ENCODE measurements around the gene ZNF764. TPM values are rescaled to one million over a fixed set of nuclear protein-coding genes. Genes with fewer than 3 reads are reported as not detected.

ZNF764 gene
- total RNA-seq, 1 donor, result 7.6 TPM

- no peak overlapping the region for H3K4me2 ChIP-seq (ENCODE audit: insufficient read depth, low read length)
- H3K27me3 ChIP-seq (ENCODE audit: insufficient read depth, low read length), result no peaks in the 10 kb centered on the region
- TF ChIP-seq CTCF (IDR thresholded peaks at IDR 0.05; ENCODE audit: extremely low read depth, low read depth, low read length), result no peak
- peaks cover 19% of the 10 kb centered on the region for H3K4me1 ChIP-seq (ENCODE audit: insufficient read depth, low read length)
- H2AFZ ChIP-seq (ENCODE audit: low read length), result no peak overlapping the region
- no peak overlapping the region for H3K27ac ChIP-seq (ENCODE audit: low read depth, low read length)
- no peaks in the 10 kb centered on the region for H3K9me3 ChIP-seq (ENCODE audit: low read depth, low read length)
- H3K79me2 ChIP-seq (ENCODE audit: insufficient read depth, low read length), result no peaks in the 10 kb centered on the region
- no peak for DNase-seq (ENCODE audit: insufficient read length, low spot score, missing footprints)
- no peak overlapping the region for H3K4me3 ChIP-seq (ENCODE audit: insufficient read depth, low read length)
- no peaks in the 10 kb centered on the region for H3K36me3 ChIP-seq (ENCODE audit: insufficient read depth, low read length)
- H4K20me1 ChIP-seq (ENCODE audit: insufficient read depth, low read length), result no peaks in the 10 kb centered on the region
These were observed 11.8 kb upstream of the ZNF764 start for GRCh38 chr16:30569746-30570635.

- Histone ChIP-seq H3K27me3 (ENCODE audit: insufficient read depth, low read length) (no peaks in the 10 kb centered on the region), H4K20me1 (ENCODE audit: insufficient read depth, low read length) (no peaks in the 10 kb centered on the region), H3K79me2 (ENCODE audit: insufficient read depth, low read length) (no peaks in the 10 kb centered on the region), H3K36me3 (ENCODE audit: insufficient read depth, low read length) (no peaks in the 10 kb centered on the region), H3K4me1 (ENCODE audit: insufficient read depth, low read length) (peaks cover 19% of the 10 kb centered on the region), H3K4me2 (ENCODE audit: insufficient read depth, low read length) (no peak overlapping the region), H2AFZ (ENCODE audit: low read length) (no peak overlapping the region), H3K9me3 (ENCODE audit: low read depth, low read length) (no peaks in the 10 kb centered on the region), H3K4me3 (ENCODE audit: insufficient read depth, low read length) (no peak overlapping the region), H3K27ac (ENCODE audit: low read depth, low read length) (no peak overlapping the region)
- no peak for TF ChIP-seq CTCF (IDR thresholded peaks at IDR 0.05; ENCODE audit: extremely low read depth, low read depth, low read length)
- DNase-seq (ENCODE audit: insufficient read length, low spot score, missing footprints), result peak; percentile 58
These were observed 11.1 kb upstream of the ZNF764 start for GRCh38 chr16:30569281-30569680.

GRCh38 chr16:30567991-30568638, 9.9 kb upstream of the ZNF764 start:
- Histone ChIP-seq H3K4me1 (ENCODE audit: insufficient read depth, low read length) (peaks cover 19% of the 10 kb centered on the region), H4K20me1 (ENCODE audit: insufficient read depth, low read length) (no peaks in the 10 kb centered on the region), H3K9me3 (ENCODE audit: low read depth, low read length) (no peaks in the 10 kb centered on the region), H3K4me2 (ENCODE audit: insufficient read depth, low read length) (peak overlapping the region; percentile 48), H3K36me3 (ENCODE audit: insufficient read depth, low read length) (no peaks in the 10 kb centered on the region), H3K27me3 (ENCODE audit: insufficient read depth, low read length) (no peaks in the 10 kb centered on the region), H3K27ac (ENCODE audit: low read depth, low read length) (peak overlapping the region; percentile 68), H3K4me3 (ENCODE audit: insufficient read depth, low read length) (no peak overlapping the region), H3K79me2 (ENCODE audit: insufficient read depth, low read length) (no peaks in the 10 kb centered on the region), H2AFZ (ENCODE audit: low read length) (no peak overlapping the region)
- peak; percentile 95 for DNase-seq (ENCODE audit: insufficient read length, low spot score, missing footprints)
- TF ChIP-seq CTCF (IDR thresholded peaks at IDR 0.05; ENCODE audit: extremely low read depth, low read depth, low read length), result no peak
